ENCODE data around the gene CDK5RAP1. TPM values are rescaled to one million over a fixed set of nuclear protein-coding genes. Genes with fewer than 3 reads are reported as not detected.

Gene CDK5RAP1
- total RNA-seq, 1 donor from 2014 or later = 42.0 TPM

GRCh38 chr20:33309631-33310030 is 91.7 kb downstream of the CDK5RAP1 start:
- H3K9me3 ChIP-seq (ENCODE audit: low read depth) = no peaks in the 10 kb centered on the region
- Mint-ChIP-seq H3K36me3 (no peaks in the 10 kb centered on the region), H3K27ac (no peak overlapping the region), H3K4me1 (no peaks in the 10 kb centered on the region), H3K9me3 (no peaks in the 10 kb centered on the region), H3K4me3 (no peak overlapping the region), H3K27me3 (ENCODE audit: insufficient read depth, low read depth) (peaks cover 7% of the 10 kb centered on the region)
- H3K27ac ChIP-seq = no peak overlapping the region
- no peaks in the 10 kb centered on the region for H3K4me1 ChIP-seq
- no peaks in the 10 kb centered on the region for H3K36me3 ChIP-seq
- no peak overlapping the region for H2AFZ ChIP-seq (replicated peaks)
- no peak for TF ChIP-seq CTCF (IDR thresholded peaks at IDR 0.05)
- no peak for TF ChIP-seq EZH2phosphoT487 (IDR thresholded peaks at IDR 0.05)
- TF ChIP-seq EZH2 (IDR thresholded peaks at IDR 0.05) = no peak
- no peaks in the 10 kb centered on the region for H4K20me1 ChIP-seq (ENCODE audit: low read depth)
- H3K27me3 ChIP-seq = no peaks in the 10 kb centered on the region
- H3K9ac ChIP-seq = no peak overlapping the region
- no peaks in the 10 kb centered on the region for H3F3A ChIP-seq (ENCODE audit: low read depth)
- H3K79me2 ChIP-seq (ENCODE audit: low read depth) = no peaks in the 10 kb centered on the region
- no peak overlapping the region for H3K4me2 ChIP-seq
- no peak for DNase-seq (ENCODE audit: low spot score)
- no peak overlapping the region for H3K4me3 ChIP-seq

Other genes starting within 250 kb of the CDK5RAP1 start
- gene BPIFA2, start 233.4 kb downstream of the CDK5RAP1 start, total RNA-seq (ENCODE audit: low replicate concordance) = not detected in 2 replicates
- not detected in 2 replicates for gene BPIFA3, start 184.2 kb downstream of the CDK5RAP1 start, total RNA-seq (ENCODE audit: low replicate concordance)
- not detected in 2 replicates for gene BPIFA1, start 165.5 kb downstream of the CDK5RAP1 start, total RNA-seq (ENCODE audit: low replicate concordance)
- gene BPIFB1, start 118.3 kb downstream of the CDK5RAP1 start, total RNA-seq (ENCODE audit: low replicate concordance) = not detected in 2 replicates
- 6.3 and 10.6 TPM in 2 replicates for gene SNTA1, start 42.2 kb upstream of the CDK5RAP1 start, total RNA-seq (ENCODE audit: low replicate concordance)
- 11.9 and 26.4 TPM in 2 replicates for gene CBFA2T2, start 88.6 kb upstream of the CDK5RAP1 start, total RNA-seq (ENCODE audit: low replicate concordance)